GM12801 (cell line): ENCODE data around the gene PHKA1.

Source experiments
- TF ChIP-seq, protein P1 (sequence below): IDR thresholded peaks from one replicate; pipeline ENCODE4 v1.5.1; 2011; ENCODE audit warnings: control low read depth; ENCODE audit not compliant: insufficient read length; ENCODE audit errors: extremely low read depth

The PHKA1 gene

DNA sequence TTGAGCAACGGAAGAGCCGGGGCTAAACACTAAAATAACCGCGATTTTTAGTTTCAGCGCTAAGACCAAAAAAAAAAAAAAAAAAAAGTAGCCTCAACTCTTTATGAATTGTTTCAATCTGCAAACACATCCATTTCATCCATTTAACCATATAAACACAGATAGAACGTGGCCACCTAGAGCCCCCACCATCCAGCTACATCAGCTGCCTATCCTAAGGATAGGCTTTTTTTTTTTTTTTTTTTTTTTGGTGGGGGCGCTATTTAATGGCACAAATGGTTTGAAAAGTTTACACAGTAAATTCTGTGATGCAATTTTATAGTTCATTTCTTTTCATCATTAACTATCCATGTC lies 141.0 kb downstream of the PHKA1 start:
- TF ChIP-seq, protein P1, sequence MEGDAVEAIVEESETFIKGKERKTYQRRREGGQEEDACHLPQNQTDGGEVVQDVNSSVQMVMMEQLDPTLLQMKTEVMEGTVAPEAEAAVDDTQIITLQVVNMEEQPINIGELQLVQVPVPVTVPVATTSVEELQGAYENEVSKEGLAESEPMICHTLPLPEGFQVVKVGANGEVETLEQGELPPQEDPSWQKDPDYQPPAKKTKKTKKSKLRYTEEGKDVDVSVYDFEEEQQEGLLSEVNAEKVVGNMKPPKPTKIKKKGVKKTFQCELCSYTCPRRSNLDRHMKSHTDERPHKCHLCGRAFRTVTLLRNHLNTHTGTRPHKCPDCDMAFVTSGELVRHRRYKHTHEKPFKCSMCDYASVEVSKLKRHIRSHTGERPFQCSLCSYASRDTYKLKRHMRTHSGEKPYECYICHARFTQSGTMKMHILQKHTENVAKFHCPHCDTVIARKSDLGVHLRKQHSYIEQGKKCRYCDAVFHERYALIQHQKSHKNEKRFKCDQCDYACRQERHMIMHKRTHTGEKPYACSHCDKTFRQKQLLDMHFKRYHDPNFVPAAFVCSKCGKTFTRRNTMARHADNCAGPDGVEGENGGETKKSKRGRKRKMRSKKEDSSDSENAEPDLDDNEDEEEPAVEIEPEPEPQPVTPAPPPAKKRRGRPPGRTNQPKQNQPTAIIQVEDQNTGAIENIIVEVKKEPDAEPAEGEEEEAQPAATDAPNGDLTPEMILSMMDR: no peak

DNA sequence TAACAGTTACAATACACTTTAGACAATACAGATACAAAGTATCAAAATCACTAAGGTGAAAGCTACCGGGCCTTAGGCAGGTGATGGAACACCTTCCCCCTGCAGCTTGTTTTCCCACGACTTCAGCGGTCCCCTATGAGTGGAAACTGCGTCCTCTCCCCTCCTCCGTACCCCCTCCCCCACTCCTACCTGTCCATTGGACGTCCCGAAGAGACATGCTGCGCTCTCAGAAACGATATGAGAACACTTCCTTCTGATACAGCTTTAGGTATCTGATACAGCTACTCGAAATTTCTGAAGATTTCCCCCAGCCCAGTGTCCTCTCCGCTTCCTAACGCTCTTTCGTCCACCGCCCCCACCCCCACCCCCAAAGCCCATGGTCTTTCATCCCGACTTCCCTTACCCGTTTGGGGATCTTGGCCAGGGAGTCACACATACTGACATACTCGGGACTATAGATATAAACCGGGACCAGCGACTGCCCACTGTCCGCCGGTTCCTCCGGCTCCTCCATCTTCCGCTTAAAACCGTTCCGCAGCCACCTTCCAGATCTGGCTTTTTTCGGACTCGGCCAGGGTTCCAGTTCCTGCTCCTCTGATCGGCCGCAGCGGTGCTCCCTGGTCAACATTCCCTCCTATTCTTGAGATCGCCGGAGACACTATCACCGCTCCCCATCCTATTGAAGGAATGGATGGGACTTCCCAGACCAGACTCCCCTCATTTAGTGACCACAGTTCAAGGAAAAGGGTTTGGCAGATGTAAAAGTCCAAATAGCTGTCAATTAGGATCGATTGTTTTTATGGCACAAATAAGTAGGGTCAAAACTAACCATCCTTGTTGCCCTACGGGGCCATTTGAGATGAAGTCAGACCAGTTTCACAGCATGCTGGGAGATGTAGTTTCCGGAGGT lies 141.6 kb downstream of the PHKA1 start, which contains the start of gene HDAC8:
Gene HDAC8, minus strand, starts transcription at position 596 of the 910 bp plus-strand sequence. Its CDS starts 82 bp downstream, at position 514.
- TF ChIP-seq, protein P1: no peak

DNA sequence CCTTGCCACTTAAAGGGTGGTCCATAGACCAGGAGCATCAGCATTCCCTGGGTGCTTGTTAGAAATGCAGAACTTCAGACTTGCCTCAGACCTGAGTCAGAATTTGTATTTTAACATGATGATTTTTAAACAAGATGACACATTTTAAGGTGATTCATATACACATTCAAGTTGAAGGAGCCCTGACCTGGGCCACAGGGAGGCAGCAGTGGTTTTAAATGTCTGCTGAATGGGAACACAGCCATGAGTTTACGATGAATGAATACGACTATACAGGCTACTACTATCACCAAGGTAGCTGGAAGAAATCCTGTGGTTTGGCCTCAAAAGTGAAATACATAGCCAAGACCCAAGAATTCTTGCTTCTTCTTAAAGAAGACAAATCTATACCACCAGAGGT lies 144.3 kb downstream of the PHKA1 start:
- TF ChIP-seq, protein P1: no peak

DNA sequence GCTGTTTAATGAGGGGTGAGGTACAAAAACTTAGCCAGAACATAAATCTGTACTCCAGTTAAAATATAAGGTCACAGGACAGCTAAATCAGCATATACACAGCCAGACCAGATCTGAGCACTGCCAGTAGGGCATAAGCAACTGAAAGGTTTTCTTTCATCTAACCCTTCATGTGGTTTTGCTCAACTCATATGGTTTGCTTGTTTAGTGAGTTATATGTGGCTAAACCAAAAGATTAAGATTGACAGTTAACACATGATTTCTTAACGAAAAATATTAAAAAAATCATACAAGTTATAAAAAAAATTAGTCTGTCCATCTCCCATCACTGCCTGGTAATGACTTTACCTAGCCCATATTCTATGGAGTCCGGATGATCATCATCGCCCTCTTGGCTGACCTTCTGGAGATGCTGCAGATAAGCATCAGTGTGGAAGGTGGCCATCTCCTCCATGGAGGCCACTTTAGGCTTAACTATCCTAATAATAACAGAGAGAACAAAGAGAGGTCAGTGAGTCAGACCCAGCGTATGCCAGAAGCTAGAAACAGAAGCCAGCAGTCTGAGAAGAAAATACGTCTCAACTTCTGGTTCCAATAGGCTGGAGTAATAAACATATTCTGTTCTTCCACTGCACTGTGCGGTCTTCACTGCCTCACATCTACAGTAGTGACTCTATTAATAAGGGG lies 145.6 kb downstream of the PHKA1 start:
- TF ChIP-seq, protein P1: no peak

DNA sequence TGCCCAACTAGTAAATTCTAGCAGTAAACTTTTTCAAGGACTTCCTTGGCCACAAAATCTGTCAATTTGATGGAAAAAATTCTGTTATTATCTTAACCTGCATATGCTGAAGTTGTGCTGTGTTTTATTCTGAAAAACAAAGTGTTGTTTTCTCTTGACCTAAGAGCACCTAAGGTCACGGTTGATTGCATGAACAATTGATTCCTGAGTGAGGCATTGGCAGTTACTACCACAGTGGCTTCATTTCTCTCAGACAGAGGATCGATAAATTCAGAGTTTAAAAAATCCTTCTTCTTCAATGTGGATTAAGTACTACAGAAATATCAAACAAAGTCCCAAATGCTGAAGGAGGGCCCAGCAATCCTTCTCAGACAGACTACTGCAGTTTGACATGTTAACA lies 147.7 kb downstream of the PHKA1 start:
- TF ChIP-seq, protein P1: no peak

DNA sequence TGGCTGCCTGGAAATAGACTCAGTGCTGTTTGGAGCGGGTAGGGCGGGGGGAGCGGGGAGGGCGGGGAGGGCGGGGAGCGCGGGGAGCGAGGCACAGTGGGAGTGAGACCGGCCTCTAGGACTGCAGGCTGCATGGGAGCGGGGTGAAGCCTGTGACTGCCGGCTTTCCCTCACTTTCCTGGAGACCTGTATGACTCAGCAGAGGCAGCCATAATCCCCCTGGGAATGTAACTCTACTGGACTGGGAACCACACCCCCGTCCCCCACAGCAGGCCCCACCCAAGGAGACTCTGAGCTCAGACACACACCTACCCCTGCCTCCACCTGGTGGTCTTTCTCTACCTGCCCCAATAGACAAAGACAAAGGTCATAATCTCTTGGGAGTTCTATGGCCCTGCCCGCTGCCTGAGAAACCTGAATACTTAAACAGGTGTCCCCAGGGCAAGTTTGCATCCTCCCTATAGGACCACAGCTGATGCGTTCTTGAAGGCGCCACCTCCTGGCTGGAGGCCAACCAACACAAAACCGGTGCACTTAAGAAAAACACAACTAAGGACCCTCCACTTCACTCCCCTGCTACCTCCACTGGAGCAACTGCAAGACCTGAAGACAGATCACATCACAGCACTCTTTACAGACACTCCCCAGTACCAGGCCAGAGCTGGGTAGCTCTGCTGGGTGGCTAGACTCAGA lies 159.5 kb downstream of the PHKA1 start:
- TF ChIP-seq, protein P1: no peak

DNA sequence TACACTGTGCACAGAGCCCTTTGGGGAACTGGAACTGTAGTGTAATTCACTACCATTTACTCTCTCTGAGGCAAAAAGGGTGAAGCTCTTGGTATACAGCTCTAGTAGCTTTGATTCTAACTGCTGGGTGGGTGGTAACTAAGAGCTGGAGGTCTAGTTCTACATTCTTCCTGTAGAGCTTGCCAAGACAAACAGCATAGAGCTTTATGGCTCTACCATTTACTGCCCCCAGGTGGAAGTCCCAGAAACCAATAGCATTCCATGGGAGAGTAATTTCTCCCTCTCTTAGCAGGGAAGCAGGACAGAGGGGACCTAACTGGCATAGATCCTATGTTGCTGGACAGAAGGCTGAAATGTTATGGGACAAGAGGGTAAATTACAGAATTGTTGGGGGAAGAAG lies 168.1 kb downstream of the PHKA1 start:
- TF ChIP-seq, protein P1: no peak
